HCT116 (cell line): ENCODE results near the gene HOXB1. TPM values are rescaled to one million over a fixed set of nuclear protein-coding genes. Genes with fewer than 3 reads are reported as not detected.

Experiments
- ATAC-seq: fragments of 200-7000 bp; cut with Tn5 transposase; 2 replicates; pipeline ENCODE4 v1.9.1; 2020; ENCODE audit warnings: mild to moderate bottlenecking, moderate library complexity
- BruUV-seq: library from RNA; stranded (reverse); fragments of 400-500 nt; replicated peaks from 2 replicates; lab custom pipeline; 2021; lab: Mats Ljungman, UMichigan
- CTCF ChIA-PET: fragments of 300-600 bp; sonication (Branson Sonifier 250); formaldehyde crosslinking; loops from one replicate; lab custom pipeline; 2021; ENCODE audit warnings: antibody characterized with exemption; lab: Charles Lee
- POLR2A ChIA-PET: fragments of 300-600, 350-600 bp; sonication (Branson Sonifier 250); formaldehyde crosslinking; loops from one replicate; lab custom pipeline; 2021; ENCODE audit warnings: antibody characterized with exemption; lab: Charles Lee
- RAD21 ChIA-PET, 2 experiments: fragments of 300-600 bp; sonication (Branson Sonifier 250); formaldehyde crosslinking; loops; one replicate each; lab custom pipeline; 2023; ENCODE audit warnings: low total read pairs in 2 of 2; ENCODE audit not compliant: uncharacterized antibody in 2 of 2, unreplicated experiment in 2 of 2, low non-redundant PET in 1 of 2; lab: Charles Lee
- DNase-seq: peaks from one replicate; pipeline ENCODE4 v3.0.0-alpha.2; 2010; ENCODE audit warnings: low read depth, low spot score
- H2AFZ ChIP-seq: fragments of 200-600 bp; shearing (Covaris generic), sonication (generic); 2 replicates; pipeline ENCODE4 v1.6.1; 2017; ENCODE audit warnings: low read depth, mixed run types, mixed read lengths, antibody characterized with exemption, low read length; ENCODE audit not compliant: poor library complexity, severe bottlenecking
- H3K27ac ChIP-seq: 2 replicates; pipeline ENCODE4 v1.5.1; 2012; ENCODE audit warnings: low read depth, low read length
- H3K27me3 ChIP-seq: fragments of 200-600 bp; sonication (generic); 2 replicates; pipeline ENCODE4 v1.6.1; 2016; ENCODE audit warnings: mixed run types, low read length, mixed read lengths; ENCODE audit not compliant: insufficient read depth
- H3K36me3 ChIP-seq, 2 experiments: fragments of 200-500 bp in 1 of 2; fragments of 200-600 bp in 1 of 2; sonication (Bioruptor generic) in 1 of 2; sonication (generic) in 1 of 2; 2 replicates each; pipeline versions ENCODE4 v1.5.1 to v1.6.1; 2014 to 2016; ENCODE audit warnings: low read length in 2 of 2, inconsistent platforms in 1 of 2, mixed read lengths in 1 of 2, mixed run types in 1 of 2; ENCODE audit not compliant: insufficient read depth in 2 of 2, control insufficient read depth in 1 of 2
- H3K4me1 ChIP-seq, 2 experiments: fragments of 200-600 bp in 1 of 2; sonication (generic) in 1 of 2; 2 replicates each; pipeline versions ENCODE4 v1.5.1 to v1.6.1; 2012 to 2017; ENCODE audit warnings: low read length in 2 of 2, inconsistent platforms in 1 of 2, mild to moderate bottlenecking in 1 of 2, mixed read lengths in 1 of 2, mixed run types in 1 of 2, moderate library complexity in 1 of 2; ENCODE audit not compliant: insufficient read depth in 2 of 2, control insufficient read depth in 1 of 2
- H3K4me2 ChIP-seq: fragments of 200-600 bp; sonication (generic); 2 replicates; pipeline ENCODE4 v1.6.1; 2017; ENCODE audit warnings: mixed run types, low read length, mixed read lengths
- H3K4me3 ChIP-seq, 2 experiments: fragments of 200-600 bp in 1 of 2; sonication (generic) in 1 of 2; replicated peaks in 1 of 2; 2 replicates each; pipeline ENCODE4 v1.5.1; 2011 to 2016; ENCODE audit warnings: low read length in 2 of 2, control low read depth in 1 of 2, low read depth in 1 of 2, mild to moderate bottlenecking in 1 of 2, mixed read lengths in 1 of 2, mixed run types in 1 of 2
- H3K79me2 ChIP-seq: fragments of 200-600 bp; sonication (generic); 2 replicates; pipeline ENCODE4 v1.6.1; 2017; ENCODE audit warnings: mild to moderate bottlenecking, mixed run types, low read length, moderate library complexity, mixed read lengths; ENCODE audit not compliant: insufficient read depth
- H3K9ac ChIP-seq: fragments of 200-600 bp; sonication (generic); 2 replicates; pipeline ENCODE4 v1.6.1; 2016; ENCODE audit warnings: low read length, mixed read lengths
- H3K9me2 ChIP-seq: fragments of 200-600 bp; sonication (generic), shearing (Covaris generic); 2 replicates; pipeline ENCODE4 v1.6.1; 2017; ENCODE audit warnings: mixed run types, mild to moderate bottlenecking, moderate library complexity; ENCODE audit not compliant: insufficient read depth
- H3K9me3 ChIP-seq, 2 experiments: fragments of 200-500 bp in 1 of 2; fragments of 200-600 bp in 1 of 2; sonication (Bioruptor generic) in 1 of 2; sonication (generic) in 1 of 2; 2 replicates each; pipeline ENCODE4 v1.6.1; 2014 to 2017; ENCODE audit warnings: low read length in 2 of 2, mixed read lengths in 2 of 2, inconsistent platforms in 1 of 2, low read depth in 1 of 2, mild to moderate bottlenecking in 1 of 2, mixed run types in 1 of 2, moderate library complexity in 1 of 2; ENCODE audit not compliant: control insufficient read depth in 1 of 2, insufficient read depth in 1 of 2
- H4K20me1 ChIP-seq: fragments of 200-600 bp; sonication (generic), shearing (Covaris generic); 2 replicates; pipeline ENCODE4 v1.6.1; 2017; ENCODE audit warnings: mixed run types, mild to moderate bottlenecking, moderate library complexity; ENCODE audit not compliant: insufficient read depth
- EGR1 ChIP-seq: IDR thresholded peaks from 2 replicates; pipeline ENCODE4 v1.6.1; 2012; ENCODE audit warnings: low read depth
- JUND ChIP-seq: IDR thresholded peaks from 2 replicates; pipeline ENCODE4 v1.6.1; 2012
- POLR2A ChIP-seq: IDR thresholded peaks from 2 replicates; pipeline ENCODE4 v1.7.0; 2011; ENCODE audit warnings: borderline replicate concordance; ENCODE audit not compliant: insufficient read depth, insufficient read length; ENCODE audit errors: extremely low read depth
- RAD21 ChIP-seq: IDR thresholded peaks from 2 replicates; pipeline ENCODE4 v1.6.1; 2012; ENCODE audit warnings: low read depth, mild to moderate bottlenecking
- SIN3A ChIP-seq: IDR thresholded peaks from 2 replicates; pipeline ENCODE4 v1.6.1; 2012; ENCODE audit warnings: low read depth
- YY1 ChIP-seq: IDR thresholded peaks from 2 replicates; pipeline ENCODE4 v1.6.1; 2011; ENCODE audit warnings: low read length, low read depth, moderate library complexity, mild to moderate bottlenecking; ENCODE audit not compliant: insufficient replicate concordance; ENCODE audit errors: extremely low read depth
- intact Hi-C: fragments of 100-400 bp; cut with micrococcal nuclease; formaldehyde crosslinking; loops from 2 replicates; pipeline ENCODE4 v1.10.0; 2022
- total RNA-seq: library from RNA; stranded (reverse); gene quantifications from one replicate; pipeline ENCODE4 v1.2.1, GENCODE V29; 2021; ENCODE audit not compliant: unreplicated experiment
- TF ChIP-seq, protein P1 (sequence below): IDR thresholded peaks from 2 replicates; pipeline ENCODE4 v1.6.1; 2012; ENCODE audit warnings: low read depth

Gene HOXB1
- total RNA-seq, 1 experiment from 2014 or later = not detected

DNA sequence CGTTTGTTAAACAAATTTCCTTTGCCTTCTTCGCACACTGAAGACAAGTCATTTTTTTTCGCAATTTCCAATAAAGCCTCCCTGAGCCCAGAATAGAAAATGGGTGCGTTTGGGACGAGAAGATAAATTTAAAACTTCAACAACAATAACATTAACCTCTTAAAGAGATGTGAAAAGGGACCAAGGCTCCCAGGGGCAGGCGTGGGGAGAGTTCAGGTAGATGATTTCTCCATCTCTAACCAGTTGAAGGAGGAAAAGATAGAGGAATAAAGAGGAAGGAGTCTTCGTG is 48.6 kb upstream of the HOXB1 start:
- no peak for DNase-seq
- no peaks in the 10 kb centered on the region for H3K9me2 ChIP-seq
- peak overlapping the region; percentile 57 to 58 for H3K4me3 ChIP-seq
- H2AFZ ChIP-seq = no peak overlapping the region
- H3K9ac ChIP-seq = peak overlapping the region; percentile 63
- ChIA-PET CTCF (interaction anchor here (2.0 kb wide), 1 partner anchor 313 kb away, joined by 5 read pairs; no protein-coding TSS in a partner anchor), POLR2A (no interaction called here), RAD21 (no interaction called here)
- peaks cover 16 to 41% of the 10 kb centered on the region in 2 experiments for H3K4me1 ChIP-seq
- H3K27me3 ChIP-seq = no peaks in the 10 kb centered on the region
- ATAC-seq = no peak
- no TSS peak for BruUV-seq
- H3K9me3 ChIP-seq = no peaks in the 10 kb centered on the region
- H3K36me3 ChIP-seq = no peaks in the 10 kb centered on the region
- H4K20me1 ChIP-seq = no peaks in the 10 kb centered on the region
- H3K27ac ChIP-seq = peak overlapping the region; percentile 91
- peak overlapping the region; percentile 98 for H3K4me2 ChIP-seq
- intact Hi-C loops = no loop called here
- H3K79me2 ChIP-seq = peaks cover 92% of the 10 kb centered on the region
- TF ChIP-seq, protein P1, sequence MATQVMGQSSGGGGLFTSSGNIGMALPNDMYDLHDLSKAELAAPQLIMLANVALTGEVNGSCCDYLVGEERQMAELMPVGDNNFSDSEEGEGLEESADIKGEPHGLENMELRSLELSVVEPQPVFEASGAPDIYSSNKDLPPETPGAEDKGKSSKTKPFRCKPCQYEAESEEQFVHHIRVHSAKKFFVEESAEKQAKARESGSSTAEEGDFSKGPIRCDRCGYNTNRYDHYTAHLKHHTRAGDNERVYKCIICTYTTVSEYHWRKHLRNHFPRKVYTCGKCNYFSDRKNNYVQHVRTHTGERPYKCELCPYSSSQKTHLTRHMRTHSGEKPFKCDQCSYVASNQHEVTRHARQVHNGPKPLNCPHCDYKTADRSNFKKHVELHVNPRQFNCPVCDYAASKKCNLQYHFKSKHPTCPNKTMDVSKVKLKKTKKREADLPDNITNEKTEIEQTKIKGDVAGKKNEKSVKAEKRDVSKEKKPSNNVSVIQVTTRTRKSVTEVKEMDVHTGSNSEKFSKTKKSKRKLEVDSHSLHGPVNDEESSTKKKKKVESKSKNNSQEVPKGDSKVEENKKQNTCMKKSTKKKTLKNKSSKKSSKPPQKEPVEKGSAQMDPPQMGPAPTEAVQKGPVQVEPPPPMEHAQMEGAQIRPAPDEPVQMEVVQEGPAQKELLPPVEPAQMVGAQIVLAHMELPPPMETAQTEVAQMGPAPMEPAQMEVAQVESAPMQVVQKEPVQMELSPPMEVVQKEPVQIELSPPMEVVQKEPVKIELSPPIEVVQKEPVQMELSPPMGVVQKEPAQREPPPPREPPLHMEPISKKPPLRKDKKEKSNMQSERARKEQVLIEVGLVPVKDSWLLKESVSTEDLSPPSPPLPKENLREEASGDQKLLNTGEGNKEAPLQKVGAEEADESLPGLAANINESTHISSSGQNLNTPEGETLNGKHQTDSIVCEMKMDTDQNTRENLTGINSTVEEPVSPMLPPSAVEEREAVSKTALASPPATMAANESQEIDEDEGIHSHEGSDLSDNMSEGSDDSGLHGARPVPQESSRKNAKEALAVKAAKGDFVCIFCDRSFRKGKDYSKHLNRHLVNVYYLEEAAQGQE = no peak
- TF ChIP-seq YY1 (no peak), JUND (no peak), RAD21 (no peak), SIN3A (no peak), POLR2A (no peak), EGR1 (no peak)
